Keratinocyte (primary cell): ENCODE measurements around the gene OGDH. TPM values are rescaled to one million over a fixed set of nuclear protein-coding genes. Genes with fewer than 3 reads are reported as not detected.

Experiments
- DNase-seq: peaks from one replicate; pipeline ENCODE4 v3.0.0-alpha.2; 2011; ENCODE audit warnings: low read depth, missing footprints, low spot score
- FAIRE-seq: peaks from 2 replicates; lab custom pipeline; 2011; peaks lifted over from hg19 to GRCh38; lab: Jason Lieb, UNC
- H2AFZ ChIP-seq: 2 replicates; pipeline ENCODE4 v1.6.0; 2012; ENCODE audit warnings: low read length, control low read depth, inconsistent platforms; ENCODE audit not compliant: control insufficient read depth
- H3K27ac ChIP-seq: 2 replicates; pipeline ENCODE4 v1.5.1; 2011; ENCODE audit warnings: low read length; ENCODE audit not compliant: control insufficient read depth, insufficient read depth
- H3K27me3 ChIP-seq: 3 replicates; pipeline ENCODE4 v1.6.0; 2011; ENCODE audit warnings: low read length; ENCODE audit not compliant: control insufficient read depth, insufficient read depth; ENCODE audit errors: extremely low read depth
- H3K36me3 ChIP-seq, 2 experiments: 2 replicates in 1 of 2; 3 replicates in 1 of 2; pipeline ENCODE4 v1.5.1; 2011; ENCODE audit warnings: low read length in 2 of 2, mild to moderate bottlenecking in 1 of 2; ENCODE audit not compliant: control insufficient read depth in 2 of 2, insufficient read depth in 2 of 2; ENCODE audit errors: extremely low read depth in 1 of 2
- H3K4me1 ChIP-seq: 3 replicates; pipeline ENCODE4 v1.5.1; 2011; ENCODE audit warnings: low read length; ENCODE audit not compliant: control insufficient read depth, insufficient read depth; ENCODE audit errors: extremely low read depth
- H3K4me2 ChIP-seq: 3 replicates; pipeline ENCODE4 v1.6.0; 2011; ENCODE audit warnings: low read depth, low read length; ENCODE audit not compliant: control insufficient read depth, insufficient read depth; ENCODE audit errors: extremely low read depth
- H3K4me3 ChIP-seq, 3 experiments: fragments of 200-600 bp in 1 of 3; sonication (generic) in 1 of 3; 2 replicates in 2 of 3; 3 replicates in 1 of 3; pipeline ENCODE4 v1.5.1; 2011 to 2016; ENCODE audit warnings: low read length in 3 of 3, mild to moderate bottlenecking in 3 of 3, control low read depth in 2 of 3, inconsistent platforms in 1 of 3, low read depth in 1 of 3, mixed read lengths in 1 of 3, mixed run types in 1 of 3, moderate library complexity in 1 of 3; ENCODE audit not compliant: control insufficient read depth in 2 of 3, insufficient read depth in 2 of 3; ENCODE audit errors: extremely low read depth in 1 of 3
- H3K79me2 ChIP-seq: 2 replicates; pipeline ENCODE4 v1.6.0; 2012; ENCODE audit warnings: low read length; ENCODE audit not compliant: control insufficient read depth, insufficient read depth
- H3K9ac ChIP-seq: 3 replicates; pipeline ENCODE4 v1.6.0; 2011; ENCODE audit warnings: low read length; ENCODE audit not compliant: control insufficient read depth, insufficient read depth; ENCODE audit errors: extremely low read depth
- H3K9me1 ChIP-seq: 3 replicates; pipeline ENCODE4 v1.6.0; 2011; ENCODE audit warnings: low read length; ENCODE audit not compliant: control insufficient read depth, insufficient read depth; ENCODE audit errors: extremely low read depth
- H3K9me3 ChIP-seq: 2 replicates; pipeline ENCODE4 v1.5.1; 2012; ENCODE audit warnings: low read depth, low read length; ENCODE audit not compliant: control insufficient read depth
- H4K20me1 ChIP-seq: 3 replicates; pipeline ENCODE4 v1.6.0; 2011; ENCODE audit warnings: low read length; ENCODE audit not compliant: control insufficient read depth, insufficient read depth; ENCODE audit errors: extremely low read depth
- EZH2 ChIP-seq: IDR thresholded peaks from one replicate; pipeline ENCODE4 v1.6.1; 2012; ENCODE audit warnings: inconsistent platforms, mild to moderate bottlenecking, low read length, moderate library complexity
- dilution Hi-C: fragments of 300-500 bp; cut with MboI; formaldehyde crosslinking; loops from one replicate; pipeline ENCODE4 v1.7.0; 2020; ENCODE audit warnings: low sequenced_read_pairs; ENCODE audit not compliant: extremely low pct_ligation_motif_present
- polyA plus RNA-seq, 5 experiments: library from polyadenylated mRNA; depleted of rRNA in 3 of 5; stranded (reverse) in 3 of 5; stranded (forward) in 1 of 5; unstranded in 1 of 5; fragments of >200 nt; gene quantifications; 1 replicate in 1 of 5; 2 replicates in 3 of 5; 3 replicates in 1 of 5; pipeline versions ENCODE4 v1.2.1 to v1.2.3, GENCODE V29; 2011 to 2012; ENCODE audit warnings: missing spikeins in 2 of 5, low read depth in 1 of 5, low replicate concordance in 1 of 5
- TF ChIP-seq, protein P1 (sequence below), 3 experiments: IDR thresholded peaks in 1 of 3; conservative IDR thresholded peaks in 1 of 3; optimal IDR thresholded peaks in 1 of 3; 2 replicates in 2 of 3; 3 replicates in 1 of 3; pipeline versions ENCODE3 to v1.5.1; 2011; ENCODE audit warnings: low read length in 3 of 3, mild to moderate bottlenecking in 3 of 3, moderate library complexity in 2 of 3, control low read depth in 1 of 3, inconsistent platforms in 1 of 3; ENCODE audit not compliant: insufficient read depth in 2 of 3; ENCODE audit errors: extremely low read depth in 1 of 3

Gene OGDH
- polyA plus RNA-seq, 1 donor (not counting 4 experiments of a cell fraction or from before 2014, with no cell fraction given), result 46.4 TPM

DNA sequence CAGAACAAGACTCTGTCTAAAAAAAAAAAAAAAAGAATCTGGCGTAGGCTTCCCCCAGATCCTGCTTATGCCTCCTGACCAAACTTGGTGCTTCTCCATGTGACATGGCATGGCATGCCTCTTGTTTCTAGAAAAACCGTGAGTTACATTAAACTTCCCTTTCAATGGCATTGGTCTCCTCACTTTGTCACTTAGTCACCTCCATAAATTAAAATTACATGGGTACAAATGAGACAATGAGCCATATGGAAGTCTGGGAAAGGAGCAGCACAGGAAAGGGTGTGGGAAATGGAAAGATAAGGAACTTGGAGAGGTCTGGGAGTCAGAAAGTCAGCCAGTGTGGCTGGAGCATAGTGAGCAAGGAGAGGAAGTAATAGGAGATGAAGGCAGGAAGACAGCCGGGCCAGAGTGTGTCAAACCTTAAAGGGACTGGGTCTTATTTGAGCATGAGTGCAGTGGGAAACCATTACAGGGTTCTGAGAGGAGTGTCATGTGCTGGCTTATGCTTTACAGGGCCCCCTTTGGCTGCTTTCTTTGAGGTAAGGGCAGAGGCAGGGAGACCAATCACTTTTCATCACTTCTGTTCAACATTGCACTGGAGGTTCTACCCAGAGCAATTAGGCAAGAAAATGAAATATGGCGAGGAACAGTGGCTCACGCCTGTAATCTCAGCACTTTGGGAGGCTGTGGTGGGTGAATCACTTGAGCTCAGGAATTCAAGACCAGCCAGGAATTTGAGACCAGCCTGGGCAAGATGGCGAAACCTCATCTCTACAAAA lies 120.9 kb downstream of the OGDH start:
- Histone ChIP-seq H2AFZ (peak overlapping the region; percentile 83), H3K79me2 (no peaks in the 10 kb centered on the region), H3K4me3 (no peak overlapping the region), H3K27me3 (no peaks in the 10 kb centered on the region), H3K27ac (peak overlapping the region; percentile 90), H3K9me3 (no peaks in the 10 kb centered on the region), H3K9me1 (no peaks in the 10 kb centered on the region), H3K36me3 (no peaks in the 10 kb centered on the region), H4K20me1 (no peaks in the 10 kb centered on the region), H3K4me2 (peak overlapping the region; percentile 54), H3K4me1 (peaks cover 14% of the 10 kb centered on the region), H3K9ac (peak overlapping the region; percentile 55)
- peak; percentile 84 for FAIRE-seq
- TF ChIP-seq, protein P1, sequence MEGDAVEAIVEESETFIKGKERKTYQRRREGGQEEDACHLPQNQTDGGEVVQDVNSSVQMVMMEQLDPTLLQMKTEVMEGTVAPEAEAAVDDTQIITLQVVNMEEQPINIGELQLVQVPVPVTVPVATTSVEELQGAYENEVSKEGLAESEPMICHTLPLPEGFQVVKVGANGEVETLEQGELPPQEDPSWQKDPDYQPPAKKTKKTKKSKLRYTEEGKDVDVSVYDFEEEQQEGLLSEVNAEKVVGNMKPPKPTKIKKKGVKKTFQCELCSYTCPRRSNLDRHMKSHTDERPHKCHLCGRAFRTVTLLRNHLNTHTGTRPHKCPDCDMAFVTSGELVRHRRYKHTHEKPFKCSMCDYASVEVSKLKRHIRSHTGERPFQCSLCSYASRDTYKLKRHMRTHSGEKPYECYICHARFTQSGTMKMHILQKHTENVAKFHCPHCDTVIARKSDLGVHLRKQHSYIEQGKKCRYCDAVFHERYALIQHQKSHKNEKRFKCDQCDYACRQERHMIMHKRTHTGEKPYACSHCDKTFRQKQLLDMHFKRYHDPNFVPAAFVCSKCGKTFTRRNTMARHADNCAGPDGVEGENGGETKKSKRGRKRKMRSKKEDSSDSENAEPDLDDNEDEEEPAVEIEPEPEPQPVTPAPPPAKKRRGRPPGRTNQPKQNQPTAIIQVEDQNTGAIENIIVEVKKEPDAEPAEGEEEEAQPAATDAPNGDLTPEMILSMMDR (optimal IDR thresholded peaks at IDR 0.05 in 1 of 3, IDR thresholded peaks at IDR 0.05 in 1 of 3, conservative IDR thresholded peaks at IDR 0.05 in 1 of 3; ENCODE audit: extremely low read depth in 1 of 3, insufficient read depth in 2 of 3, low read length in 3 of 3), result no peak
- no peak for TF ChIP-seq EZH2
- dilution Hi-C loops, result no loop called here
- no peak for DNase-seq

DNA sequence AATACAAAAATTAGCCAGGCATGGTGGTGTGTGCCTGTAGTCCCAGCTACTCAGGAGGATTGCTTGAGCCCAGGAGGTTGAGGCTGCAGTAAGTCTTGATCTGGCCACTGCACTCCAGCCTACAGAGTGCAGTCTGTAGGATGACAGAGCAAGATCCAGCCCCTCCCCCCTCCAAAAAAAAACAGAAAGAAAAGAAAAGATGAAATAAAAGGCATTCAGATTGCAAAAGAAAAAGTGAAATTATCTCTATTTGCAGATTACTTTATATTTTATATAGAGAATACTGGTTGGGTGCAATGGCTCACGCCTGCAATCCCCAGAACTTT lies 121.5 kb downstream of the OGDH start:
- Histone ChIP-seq H3K4me3 (no peak overlapping the region), H3K36me3 (no peaks in the 10 kb centered on the region), H4K20me1 (no peaks in the 10 kb centered on the region), H3K9ac (no peak overlapping the region), H2AFZ (peak overlapping the region; percentile 83), H3K9me3 (no peaks in the 10 kb centered on the region), H3K4me2 (peak overlapping the region; percentile 54), H3K27ac (peak overlapping the region; percentile 90), H3K4me1 (peaks cover 14% of the 10 kb centered on the region), H3K27me3 (no peaks in the 10 kb centered on the region), H3K79me2 (no peaks in the 10 kb centered on the region), H3K9me1 (no peaks in the 10 kb centered on the region)
- FAIRE-seq, result no peak
- no peak for DNase-seq
- dilution Hi-C loops, result no loop called here
- TF ChIP-seq, protein P1 (optimal IDR thresholded peaks at IDR 0.05 in 1 of 3, IDR thresholded peaks at IDR 0.05 in 1 of 3, conservative IDR thresholded peaks at IDR 0.05 in 1 of 3; ENCODE audit: extremely low read depth in 1 of 3, insufficient read depth in 2 of 3, low read length in 3 of 3), result no peak
- no peak for TF ChIP-seq EZH2
